ENCODE data around the gene PLCB1.
"Not testable (repeated sequence)": the region's sequence is repeated elsewhere in the genome, so short reads cannot be mapped to it uniquely, and the experiment has no call there.

Gene PLCB1

GRCh38 chr20:8805737-8806442, 673.8 kb downstream of the PLCB1 start:
- no peak for DNase-seq

GRCh38 chr20:8807480-8808201, 675.6 kb downstream of the PLCB1 start:
- DNase-seq = no peak

- DNase-seq = no peak
Observed at GRCh38 chr20:8808202-8808535, 676.1 kb downstream of the PLCB1 start.

GRCh38 chr20:8809107-8809953, 677.3 kb downstream of the PLCB1 start:
- no peak for DNase-seq

GRCh38 chr20:8811801-8812594, 679.9 kb downstream of the PLCB1 start:
- no peak for DNase-seq

- DNase-seq = peak; percentile 95
Observed at GRCh38 chr20:8812817-8813216, 680.8 kb downstream of the PLCB1 start.

GRCh38 chr20:8815208-8815607, 683.1 kb downstream of the PLCB1 start:
- DNase-seq = no peak

GRCh38 chr20:8829256-8829655, 697.2 kb downstream of the PLCB1 start:
- DNase-seq = no peak

GRCh38 chr20:8834294-8834693, 702.2 kb downstream of the PLCB1 start:
- DNase-seq = not testable (repeated sequence)

GRCh38 chr20:8834851-8835250, 702.8 kb downstream of the PLCB1 start:
- no peak for DNase-seq

- DNase-seq = no peak
Observed at GRCh38 chr20:8837396-8837795, 705.3 kb downstream of the PLCB1 start.

- DNase-seq = no peak
Observed at GRCh38 chr20:8842525-8842924, 710.5 kb downstream of the PLCB1 start.

- DNase-seq = peak; percentile 8
Observed at GRCh38 chr20:8844179-8844578, 712.1 kb downstream of the PLCB1 start.

- DNase-seq = no peak
Observed at GRCh38 chr20:8849990-8850389, 717.9 kb downstream of the PLCB1 start.

GRCh38 chr20:8851446-8851845, 719.4 kb downstream of the PLCB1 start:
- DNase-seq = no peak

- not testable (repeated sequence) for DNase-seq
Observed at GRCh38 chr20:8851919-8852318, 719.9 kb downstream of the PLCB1 start.

- not testable (repeated sequence) for DNase-seq
Observed at GRCh38 chr20:8853211-8853610, 721.1 kb downstream of the PLCB1 start.

GRCh38 chr20:8853805-8854338, 721.8 kb downstream of the PLCB1 start:
- DNase-seq = peak; percentile 66

GRCh38 chr20:8854571-8854970, 722.5 kb downstream of the PLCB1 start:
- no peak for DNase-seq

GRCh38 chr20:8855315-8855714, 723.2 kb downstream of the PLCB1 start:
- no peak for DNase-seq

GRCh38 chr20:8856668-8857067, 724.6 kb downstream of the PLCB1 start:
- no peak for DNase-seq

GRCh38 chr20:8858181-8858787, 726.2 kb downstream of the PLCB1 start:
- no peak for DNase-seq
